Breast epithelium (tissue), 4 donors: Measurements from ENCODE around the gene SMIM41. TPM values are rescaled to one million over a fixed set of nuclear protein-coding genes. Genes with fewer than 3 reads are reported as not detected.

Experiments
- DNase-seq, 2 donors: peaks; one replicate each; pipeline ENCODE4 v3.0.0-alpha.2; 2019; ENCODE audit warnings: low spot score in 2 of 2
- H3K27ac ChIP-seq, 2 donors: fragments of 200-600 bp; sonication (generic) in 1 of 2; one replicate each; pipeline ENCODE4 v1.5.1; 2016 to 2019; ENCODE audit warnings: mild to moderate bottlenecking in 1 of 2
- H3K27me3 ChIP-seq, 2 donors: fragments of 200-600 bp; sonication (generic) in 1 of 2; one replicate each; pipeline versions ENCODE4 v1.5.1 to v1.6.0; 2017 to 2019; ENCODE audit warnings: control low read depth in 1 of 2, mild to moderate bottlenecking in 1 of 2
- H3K36me3 ChIP-seq: fragments of 200-600 bp; one replicate; pipeline ENCODE4 v1.5.1; 2019
- H3K4me1 ChIP-seq, 2 donors: fragments of 200-600 bp; sonication (generic); one replicate each; pipeline ENCODE4 v1.5.1; 2016 to 2019; ENCODE audit warnings: control low read depth in 1 of 2
- H3K4me3 ChIP-seq, 3 donors: fragments of 200-600 bp; sonication (generic); 1 replicate in 2 of 3; 2 replicates in 1 of 3; pipeline ENCODE4 v1.5.1; 2016 to 2019; ENCODE audit warnings: mild to moderate bottlenecking in 3 of 3, moderate library complexity in 2 of 3
- H3K9me3 ChIP-seq, 2 donors: fragments of 200-600 bp; sonication (generic) in 1 of 2; one replicate each; pipeline ENCODE4 v1.5.1; 2016 to 2019; ENCODE audit warnings: control low read depth in 1 of 2
- CTCF ChIP-seq, 3 donors: fragments of 450-650 bp; IDR thresholded peaks; one replicate each; pipeline ENCODE4 v1.5.1; 2016 to 2017; ENCODE audit warnings: antibody characterized with exemption in 3 of 3, mild to moderate bottlenecking in 3 of 3, moderate library complexity in 3 of 3
- POLR2A ChIP-seq: fragments of 450-650 bp; IDR thresholded peaks from one replicate; pipeline ENCODE4 v1.6.1; 2016; ENCODE audit warnings: antibody characterized with exemption, mild to moderate bottlenecking, moderate library complexity
- POLR2AphosphoS5 ChIP-seq, 3 donors: sonication (generic); formaldehyde crosslinking; IDR thresholded peaks; one replicate each; pipeline ENCODE4 v1.6.1; 2017; ENCODE audit warnings: antibody characterized with exemption in 3 of 3
- intact Hi-C: fragments of 100-400 bp; cut with DNase I; formaldehyde crosslinking; loops from one replicate; pipeline ENCODE4 v1.15.1; 2023; ENCODE audit warnings: low total_unique reads
- total RNA-seq, 3 donors: library from RNA; depleted of rRNA; stranded (reverse); fragments of >200 nt; gene quantifications; one replicate each; pipeline ENCODE4 v1.1.0, GENCODE V29; 2016

SMIM41 gene
- total RNA-seq, 3 donors from 2014 or later, result 1.3 TPM; not detected in 2

- TF ChIP-seq CTCF (IDR thresholded peaks at IDR 0.05) (no peak), POLR2A (no peak), POLR2AphosphoS5 (IDR thresholded peaks at IDR 0.05) (no peak)
- no peak for DNase-seq
- H3K27ac ChIP-seq, result peak overlapping the region; percentile 0 to 96
- no peaks in the 10 kb centered on the region for H3K9me3 ChIP-seq
- no peaks in the 10 kb centered on the region for H3K36me3 ChIP-seq
- H3K27me3 ChIP-seq, result no peaks in the 10 kb centered on the region
- no peak overlapping the region for H3K4me3 ChIP-seq
- H3K4me1 ChIP-seq, result peaks cover 10 to 11% of the 10 kb centered on the region in 2 donors
- intact Hi-C loops, result no loop called here
Observed at GRCh38 chr12:52035190-52035589, 44.3 kb upstream of the SMIM41 start.

- H3K36me3 ChIP-seq, result no peaks in the 10 kb centered on the region
- peaks cover 10 to 11% of the 10 kb centered on the region in 2 donors for H3K4me1 ChIP-seq
- H3K27ac ChIP-seq, result peak overlapping the region; percentile 90 to 93
- no peaks in the 10 kb centered on the region for H3K9me3 ChIP-seq
- TF ChIP-seq POLR2AphosphoS5 (IDR thresholded peaks at IDR 0.05) (no peak), POLR2A (no peak)
- H3K4me3 ChIP-seq, result no peak overlapping the region
- H3K27me3 ChIP-seq, result no peaks in the 10 kb centered on the region
- no peak for DNase-seq
- intact Hi-C loops, result no loop called here
Observed at GRCh38 chr12:52035926-52036325, 43.6 kb upstream of the SMIM41 start.

GRCh38 chr12:52036587-52037171 lies 42.8 kb upstream of the SMIM41 start:
- TF ChIP-seq POLR2AphosphoS5 (IDR thresholded peaks at IDR 0.05) (peak; percentile 46 to 86 (median 79)), POLR2A (no peak)
- intact Hi-C loops, result no loop called here

GRCh38 chr12:52037248-52037861 lies 42.1 kb upstream of the SMIM41 start:
- TF ChIP-seq POLR2A (no peak), POLR2AphosphoS5 (IDR thresholded peaks at IDR 0.05) (peak in 2 of 3 donors; percentile 51 to 72)
- H3K36me3 ChIP-seq, result no peaks in the 10 kb centered on the region
- intact Hi-C loops, result no loop called here

More at GRCh38 chr12:52036587-52037171, 42.8 kb upstream of the SMIM41 start:
- peak overlapping the region; percentile 90 to 93 for H3K27ac ChIP-seq
- no peaks in the 10 kb centered on the region for H3K27me3 ChIP-seq
- H3K36me3 ChIP-seq, result no peaks in the 10 kb centered on the region
- H3K4me1 ChIP-seq, result peaks cover 10 to 16% of the 10 kb centered on the region in 2 donors
- DNase-seq, result peak; percentile 79 to 82
- peak overlapping the region; percentile 25 to 90 (median 66) for H3K4me3 ChIP-seq
- no peaks in the 10 kb centered on the region for H3K9me3 ChIP-seq

GRCh38 chr12:52038447-52038846 lies 41.1 kb upstream of the SMIM41 start:
- H3K27me3 ChIP-seq, result no peaks in the 10 kb centered on the region
- no peaks in the 10 kb centered on the region for H3K9me3 ChIP-seq
- no peak for DNase-seq
- peak overlapping the region; percentile 8 to 89 for H3K27ac ChIP-seq
- intact Hi-C loops, result no loop called here
- peaks cover 9 to 21% of the 10 kb centered on the region in 2 donors for H3K4me1 ChIP-seq
- peak overlapping the region in 2 of 3 donors; percentile 75 to 90 for H3K4me3 ChIP-seq
- TF ChIP-seq POLR2AphosphoS5 (IDR thresholded peaks at IDR 0.05), result no peak
- TF ChIP-seq CTCF (IDR thresholded peaks at IDR 0.05), result no peak
- TF ChIP-seq POLR2A, result no peak
- no peaks in the 10 kb centered on the region for H3K36me3 ChIP-seq

More at GRCh38 chr12:52037248-52037861, 42.1 kb upstream of the SMIM41 start:
- Histone ChIP-seq H3K27ac (peak overlapping the region; percentile 89 to 93), H3K9me3 (no peaks in the 10 kb centered on the region), H3K4me1 (peaks cover 11 to 15% of the 10 kb centered on the region in 2 donors), H3K27me3 (no peaks in the 10 kb centered on the region), H3K4me3 (peak overlapping the region; percentile 66 to 90 (median 75))
- DNase-seq, result peak; percentile 68 to 75

- H3K9me3 ChIP-seq, result no peaks in the 10 kb centered on the region
- H3K4me1 ChIP-seq, result peaks cover 14 to 39% of the 10 kb centered on the region in 2 donors
- intact Hi-C loops, result no loop called here
- no peak overlapping the region for H3K4me3 ChIP-seq
- DNase-seq, result no peak
- H3K27ac ChIP-seq, result peak overlapping the region; percentile 92 to 94
- H3K36me3 ChIP-seq, result no peaks in the 10 kb centered on the region
- no peaks in the 10 kb centered on the region for H3K27me3 ChIP-seq
- TF ChIP-seq POLR2AphosphoS5 (IDR thresholded peaks at IDR 0.05), result no peak
- TF ChIP-seq POLR2A, result no peak
- TF ChIP-seq CTCF (IDR thresholded peaks at IDR 0.05), result no peak
Observed at GRCh38 chr12:52041035-52041434, 38.5 kb upstream of the SMIM41 start.
